Stomach (tissue), 4 donors: Measurements from ENCODE around the gene CD209.

ENCODE experiments used
- POLR2A ChIP-seq, 4 donors: fragments of 450-650 bp; IDR thresholded peaks; one replicate each; pipeline ENCODE4 v1.6.1; 2016; ENCODE audit warnings: antibody characterized with exemption in 4 of 4, control low read depth in 2 of 4, mild to moderate bottlenecking in 1 of 4, moderate library complexity in 1 of 4
- TF ChIP-seq, protein P1 (sequence below), 7 experiments: fragments of 450-650 bp in 4 of 7; fragments of 200-600 bp in 3 of 7; sonication (generic) in 3 of 7; IDR thresholded peaks; one replicate each; pipeline ENCODE4 v1.5.1; 2016 to 2019; ENCODE audit warnings: antibody characterized with exemption in 7 of 7, control low read depth in 2 of 7, mild to moderate bottlenecking in 1 of 7

DNA sequence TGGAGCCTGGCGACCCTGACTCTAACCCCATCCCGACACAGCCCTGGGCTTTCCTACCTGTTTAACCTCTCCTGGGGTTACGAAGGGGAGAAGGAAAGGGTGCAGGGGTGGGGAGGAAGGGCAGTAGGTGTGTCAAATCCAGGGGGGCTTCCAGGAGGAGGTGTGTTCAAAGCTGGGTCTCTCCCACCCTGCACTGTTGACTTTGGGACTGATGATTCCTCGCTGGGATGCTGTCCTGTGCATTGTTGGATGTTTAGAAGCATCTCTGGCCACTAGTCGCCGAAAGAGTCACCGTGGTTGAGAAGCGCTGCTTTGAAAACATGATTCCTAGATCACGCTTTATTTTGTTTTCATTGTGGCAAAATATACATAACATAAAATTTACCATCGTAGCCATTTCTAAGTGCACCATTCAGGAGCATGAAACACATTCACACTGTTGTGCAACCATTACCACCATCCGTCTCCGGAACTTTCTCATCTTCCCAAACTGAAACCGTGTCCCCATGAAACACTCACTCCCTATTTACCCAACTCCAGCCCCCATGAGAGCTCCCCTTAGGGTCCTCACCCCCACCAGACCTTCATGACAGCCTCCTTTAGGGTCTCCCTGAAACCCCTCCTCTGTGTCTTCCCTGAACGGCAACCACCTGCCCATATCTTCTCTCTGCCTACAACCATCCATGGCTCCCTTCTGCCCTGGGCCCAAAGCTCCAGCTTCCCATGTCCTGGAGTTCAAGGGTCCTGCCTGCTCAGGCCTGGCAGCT is 41.0 kb downstream of the CD209 start:
- TF ChIP-seq, protein P1, sequence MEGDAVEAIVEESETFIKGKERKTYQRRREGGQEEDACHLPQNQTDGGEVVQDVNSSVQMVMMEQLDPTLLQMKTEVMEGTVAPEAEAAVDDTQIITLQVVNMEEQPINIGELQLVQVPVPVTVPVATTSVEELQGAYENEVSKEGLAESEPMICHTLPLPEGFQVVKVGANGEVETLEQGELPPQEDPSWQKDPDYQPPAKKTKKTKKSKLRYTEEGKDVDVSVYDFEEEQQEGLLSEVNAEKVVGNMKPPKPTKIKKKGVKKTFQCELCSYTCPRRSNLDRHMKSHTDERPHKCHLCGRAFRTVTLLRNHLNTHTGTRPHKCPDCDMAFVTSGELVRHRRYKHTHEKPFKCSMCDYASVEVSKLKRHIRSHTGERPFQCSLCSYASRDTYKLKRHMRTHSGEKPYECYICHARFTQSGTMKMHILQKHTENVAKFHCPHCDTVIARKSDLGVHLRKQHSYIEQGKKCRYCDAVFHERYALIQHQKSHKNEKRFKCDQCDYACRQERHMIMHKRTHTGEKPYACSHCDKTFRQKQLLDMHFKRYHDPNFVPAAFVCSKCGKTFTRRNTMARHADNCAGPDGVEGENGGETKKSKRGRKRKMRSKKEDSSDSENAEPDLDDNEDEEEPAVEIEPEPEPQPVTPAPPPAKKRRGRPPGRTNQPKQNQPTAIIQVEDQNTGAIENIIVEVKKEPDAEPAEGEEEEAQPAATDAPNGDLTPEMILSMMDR (IDR thresholded peaks at IDR 0.05) = no peak
- TF ChIP-seq POLR2A (IDR thresholded peaks at IDR 0.05) = no peak
